ENCODE measurements around the gene SCAF4.
A peak's percentile ranks its signal among the peaks of the same experiment; 100 is the strongest.
"Not testable (repeated sequence)": the region's sequence is repeated elsewhere in the genome, so short reads cannot be mapped to it uniquely, and the experiment has no call there.

Gene SCAF4

DNA sequence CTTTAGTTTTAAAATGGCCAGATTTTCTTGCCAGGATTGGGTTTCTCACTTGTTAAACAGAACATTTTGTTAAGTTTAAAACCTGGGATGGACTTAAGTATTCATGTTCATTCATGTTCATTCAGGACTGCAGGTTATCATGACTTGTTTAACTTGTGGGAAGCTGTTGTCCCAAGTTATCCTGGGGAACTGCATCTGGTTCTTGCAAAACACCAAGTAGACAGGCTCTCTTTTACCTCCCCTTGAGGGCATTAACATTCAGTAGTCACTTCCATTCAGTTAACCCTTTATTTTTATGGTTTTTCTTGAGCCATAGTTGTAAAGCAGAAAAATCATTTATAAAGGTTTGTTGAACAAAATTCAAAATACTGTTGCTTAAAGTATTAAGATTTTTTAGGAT, 64.3 kb downstream of the SCAF4 start:
- DNase-seq, result no peak

DNA sequence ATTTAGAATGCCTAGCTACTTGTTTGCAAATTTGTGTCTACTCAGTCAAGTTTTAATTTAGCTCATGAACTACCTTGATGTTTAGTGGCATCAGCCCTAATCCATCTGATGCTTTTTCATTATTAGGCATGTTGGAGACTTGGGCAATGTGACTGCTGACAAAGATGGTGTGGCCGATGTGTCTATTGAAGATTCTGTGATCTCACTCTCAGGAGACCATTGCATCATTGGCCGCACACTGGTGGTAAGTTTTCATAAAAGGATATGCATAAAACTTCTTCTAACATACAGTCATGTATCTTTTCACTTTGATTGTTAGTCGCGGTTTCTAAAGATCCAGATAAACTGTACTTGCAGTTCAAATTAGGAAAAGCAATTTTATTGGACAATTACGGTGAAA, 64.8 kb downstream of the SCAF4 start:
- DNase-seq, result no peak

DNA sequence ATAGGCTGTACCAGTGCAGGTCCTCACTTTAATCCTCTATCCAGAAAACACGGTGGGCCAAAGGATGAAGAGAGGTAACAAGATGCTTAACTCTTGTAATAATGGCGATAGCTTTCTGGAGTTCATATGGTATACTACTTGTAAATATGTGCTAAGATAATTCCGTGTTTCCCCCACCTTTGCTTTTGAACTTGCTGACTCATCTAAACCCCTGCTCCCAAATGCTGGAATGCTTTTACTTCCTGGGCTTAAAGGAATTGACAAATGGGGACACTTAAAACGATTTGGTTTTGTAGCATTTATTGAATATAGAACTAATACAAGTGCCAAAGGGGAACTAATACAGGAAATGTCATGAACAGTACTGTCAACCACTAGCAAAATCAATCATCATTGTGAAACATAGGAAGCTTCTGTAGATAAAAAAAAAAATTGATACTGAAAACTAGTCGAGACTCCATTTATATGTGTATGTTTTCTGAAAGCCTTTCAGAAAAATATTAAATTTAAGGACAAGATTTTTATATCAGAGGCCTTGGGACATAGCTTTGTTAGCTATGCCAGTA, 65.4 kb downstream of the SCAF4 start:
- DNase-seq, result no peak

DNA sequence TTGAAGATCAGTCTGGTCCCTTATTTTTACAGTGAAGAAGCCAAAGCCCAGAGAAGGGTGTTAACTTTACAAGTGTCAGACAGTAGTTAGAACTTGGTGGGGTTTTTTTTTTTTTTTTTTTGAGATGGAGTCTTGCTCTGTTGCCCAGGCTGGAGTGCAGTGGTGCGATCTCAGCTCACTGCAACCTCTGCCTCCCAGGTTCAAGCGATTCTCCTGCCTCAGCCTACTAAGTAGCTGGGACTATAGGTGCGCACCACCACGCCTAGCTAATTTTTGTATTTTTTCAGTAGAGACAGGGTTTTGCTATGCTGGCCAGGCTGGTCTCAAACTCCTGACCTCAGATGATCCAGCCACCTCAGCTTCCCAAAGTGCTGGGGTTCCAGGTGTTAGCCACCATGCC, 66.0 kb downstream of the SCAF4 start:
- not testable (repeated sequence) for DNase-seq

DNA sequence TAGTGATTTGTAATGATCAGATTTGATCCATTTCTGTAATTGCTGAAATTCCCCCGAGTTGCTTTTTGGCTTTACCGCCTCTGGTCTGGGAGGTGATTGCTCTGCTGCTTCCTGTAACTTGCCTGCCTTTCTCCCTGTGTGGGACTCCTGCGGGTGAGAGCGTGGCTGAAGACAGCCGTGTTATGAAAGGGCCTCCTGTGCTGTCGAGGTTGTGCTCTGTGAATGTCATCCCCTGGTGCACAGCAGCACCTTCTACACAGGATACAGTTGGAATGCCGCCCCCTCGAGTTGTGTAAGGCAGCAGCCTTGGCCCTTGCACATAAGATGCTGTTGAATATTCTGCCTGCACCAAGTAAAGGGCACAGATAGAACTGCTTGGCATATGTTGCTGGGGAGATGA, 66.5 kb downstream of the SCAF4 start:
- DNase-seq, result peak; percentile 31

DNA sequence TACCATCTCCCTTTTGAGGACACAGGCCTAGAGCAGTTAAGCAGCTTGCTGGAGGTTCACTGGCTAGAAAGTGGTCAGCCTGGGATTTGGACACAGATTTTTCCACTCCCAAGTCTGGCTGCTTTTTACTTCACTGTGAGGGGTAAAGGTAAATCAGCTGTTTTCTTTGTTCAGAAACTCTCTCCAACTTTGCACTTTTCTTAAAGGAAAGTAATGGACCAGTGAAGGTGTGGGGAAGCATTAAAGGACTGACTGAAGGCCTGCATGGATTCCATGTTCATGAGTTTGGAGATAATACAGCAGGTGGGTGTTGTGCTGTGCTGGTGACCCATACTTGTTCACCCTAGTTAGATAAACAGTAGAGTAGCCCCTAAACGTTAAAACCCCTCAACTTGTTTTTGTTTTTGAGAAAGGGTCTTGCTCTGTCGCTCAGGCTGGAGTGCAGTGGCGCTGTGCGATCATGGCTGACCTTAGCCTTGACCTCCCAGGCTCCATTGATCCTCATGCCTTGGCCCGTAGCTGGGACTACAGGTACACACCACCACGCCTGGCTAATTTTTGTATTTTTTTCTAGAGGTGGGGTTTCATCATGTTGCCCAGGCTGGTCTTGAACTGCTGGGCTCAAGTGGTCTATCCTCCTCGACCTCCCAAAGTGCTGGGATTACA, 68.2 kb downstream of the SCAF4 start:
- DNase-seq, result no peak

DNA sequence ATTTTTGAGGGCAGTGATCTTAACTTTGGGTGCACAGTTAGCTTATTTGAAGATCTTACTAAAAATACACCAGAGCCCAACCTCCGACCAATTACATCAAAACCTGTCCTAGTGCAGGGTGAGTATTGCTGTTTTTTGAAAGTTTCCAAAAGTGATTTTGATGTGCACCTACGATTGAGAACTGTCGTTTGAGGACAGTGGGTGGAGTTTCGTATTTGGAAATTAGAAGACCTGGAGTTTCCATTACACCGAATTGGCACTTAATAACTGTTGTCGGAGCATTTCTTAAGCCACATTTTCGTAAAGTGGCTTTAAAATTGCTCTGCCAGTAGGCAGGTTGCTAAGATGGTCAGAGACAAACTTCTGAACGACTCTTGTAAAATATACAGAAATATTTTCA, 71.3 kb downstream of the SCAF4 start:
- DNase-seq, result peak; percentile 12

DNA sequence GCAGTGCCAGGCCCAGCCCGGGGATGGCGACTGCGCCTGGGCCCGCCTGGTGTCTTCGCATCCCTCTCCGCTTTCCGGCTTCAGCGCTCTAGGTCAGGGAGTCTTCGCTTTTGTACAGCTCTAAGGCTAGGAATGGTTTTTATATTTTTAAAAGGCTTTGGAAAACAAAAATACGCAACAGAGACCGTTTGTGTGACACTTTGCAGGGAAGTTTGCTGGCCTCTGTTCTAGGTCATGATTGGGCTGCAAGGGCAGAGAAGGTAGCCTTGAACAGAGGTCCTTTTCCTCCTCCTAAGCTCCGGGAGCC, 71.7 kb downstream of the SCAF4 start:
- no peak for DNase-seq

DNA sequence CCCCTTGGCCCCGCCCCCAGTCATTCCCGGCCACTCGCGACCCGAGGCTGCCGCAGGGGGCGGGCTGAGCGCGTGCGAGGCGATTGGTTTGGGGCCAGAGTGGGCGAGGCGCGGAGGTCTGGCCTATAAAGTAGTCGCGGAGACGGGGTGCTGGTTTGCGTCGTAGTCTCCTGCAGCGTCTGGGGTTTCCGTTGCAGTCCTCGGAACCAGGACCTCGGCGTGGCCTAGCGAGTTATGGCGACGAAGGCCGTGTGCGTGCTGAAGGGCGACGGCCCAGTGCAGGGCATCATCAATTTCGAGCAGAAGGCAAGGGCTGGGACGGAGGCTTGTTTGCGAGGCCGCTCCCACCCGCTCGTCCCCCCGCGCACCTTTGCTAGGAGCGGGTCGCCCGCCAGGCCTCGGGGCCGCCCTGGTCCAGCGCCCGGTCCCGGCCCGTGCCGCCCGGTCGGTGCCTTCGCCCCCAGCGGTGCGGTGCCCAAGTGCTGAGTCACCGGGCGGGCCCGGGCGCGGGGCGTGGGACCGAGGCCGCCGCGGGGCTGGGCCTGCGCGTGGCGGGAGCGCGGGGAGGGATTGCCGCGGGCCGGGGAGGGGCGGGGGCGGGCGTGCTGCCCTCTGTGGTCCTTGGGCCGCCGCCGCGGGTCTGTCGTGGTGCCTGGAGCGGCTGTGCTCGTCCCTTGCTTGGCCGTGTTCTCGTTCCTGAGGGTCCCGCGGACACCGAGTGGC, 72.2 kb downstream of the SCAF4 start, which contains the start of gene SOD1:
Gene SOD1 (plus strand): TSS at position 158 of the 723 bp plus-strand sequence. CDS start 77 bp downstream, at position 235.
- DNase-seq, result peak; percentile 97

DNA sequence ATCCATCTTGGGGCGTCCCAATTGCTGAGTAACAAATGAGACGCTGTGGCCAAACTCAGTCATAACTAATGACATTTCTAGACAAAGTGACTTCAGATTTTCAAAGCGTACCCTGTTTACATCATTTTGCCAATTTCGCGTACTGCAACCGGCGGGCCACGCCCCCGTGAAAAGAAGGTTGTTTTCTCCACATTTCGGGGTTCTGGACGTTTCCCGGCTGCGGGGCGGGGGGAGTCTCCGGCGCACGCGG, 72.7 kb downstream of the SCAF4 start:
- no peak for DNase-seq

DNA sequence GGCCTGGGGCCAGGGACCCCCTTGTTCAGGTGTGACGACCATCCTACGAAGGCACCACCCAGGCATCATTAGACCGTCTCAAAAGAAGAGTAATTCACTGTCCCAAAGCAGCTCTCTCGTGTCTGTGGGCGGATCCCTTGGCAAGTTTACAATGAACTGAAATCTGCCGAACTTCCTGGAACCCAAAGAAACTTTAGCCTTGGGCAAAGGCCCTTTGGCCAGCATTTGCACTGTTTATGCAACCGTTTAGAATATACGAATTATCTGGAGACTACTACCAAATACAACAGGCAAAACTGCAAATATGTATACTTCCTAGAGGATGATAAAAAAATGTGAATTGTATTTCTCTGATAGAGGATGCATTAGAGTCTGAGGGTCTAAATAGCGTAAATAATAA, 73.9 kb downstream of the SCAF4 start:
- no peak for DNase-seq

DNA sequence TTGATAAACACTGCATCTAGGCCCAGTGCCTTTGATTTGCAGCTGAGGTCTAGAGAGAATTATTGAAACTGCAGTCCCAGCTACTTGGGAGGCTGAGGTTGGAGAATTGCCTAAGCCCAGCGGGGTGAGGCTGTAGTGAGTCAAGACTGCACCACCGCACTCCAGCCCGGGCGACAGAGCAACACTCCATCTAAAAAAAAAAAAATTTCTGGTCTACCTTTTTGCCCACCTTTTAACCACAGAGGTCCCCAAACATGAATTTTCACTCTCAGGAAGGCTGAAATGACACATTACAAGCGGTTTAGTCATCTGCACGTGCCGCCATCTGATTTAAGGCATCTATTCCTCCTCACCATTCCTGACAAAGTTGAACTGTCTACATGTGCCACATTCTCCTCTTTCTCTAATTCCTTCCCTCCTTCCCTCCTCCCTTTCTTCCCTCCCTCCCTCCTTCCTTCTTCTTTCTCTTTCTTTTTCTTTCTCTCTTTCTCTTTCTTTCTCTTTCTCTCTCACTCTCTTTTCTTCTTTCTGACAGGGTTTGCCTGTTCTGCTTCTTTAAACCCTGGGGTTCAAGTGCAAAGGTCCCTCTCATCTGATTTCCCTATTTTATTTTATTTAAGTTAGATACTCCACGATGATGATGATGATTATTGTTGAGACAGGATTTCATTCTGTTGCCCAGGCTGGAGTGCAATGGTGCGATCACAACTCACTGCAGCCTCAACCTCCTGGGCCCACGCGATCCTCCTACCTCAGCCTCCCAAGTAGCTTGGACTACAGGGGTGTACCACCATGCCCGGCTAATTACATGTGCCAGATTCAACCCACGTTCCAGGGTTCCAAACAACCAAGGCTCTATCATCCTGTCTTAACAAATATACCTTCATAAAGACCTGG, 75.5 kb downstream of the SCAF4 start:
- no peak for DNase-seq

DNA sequence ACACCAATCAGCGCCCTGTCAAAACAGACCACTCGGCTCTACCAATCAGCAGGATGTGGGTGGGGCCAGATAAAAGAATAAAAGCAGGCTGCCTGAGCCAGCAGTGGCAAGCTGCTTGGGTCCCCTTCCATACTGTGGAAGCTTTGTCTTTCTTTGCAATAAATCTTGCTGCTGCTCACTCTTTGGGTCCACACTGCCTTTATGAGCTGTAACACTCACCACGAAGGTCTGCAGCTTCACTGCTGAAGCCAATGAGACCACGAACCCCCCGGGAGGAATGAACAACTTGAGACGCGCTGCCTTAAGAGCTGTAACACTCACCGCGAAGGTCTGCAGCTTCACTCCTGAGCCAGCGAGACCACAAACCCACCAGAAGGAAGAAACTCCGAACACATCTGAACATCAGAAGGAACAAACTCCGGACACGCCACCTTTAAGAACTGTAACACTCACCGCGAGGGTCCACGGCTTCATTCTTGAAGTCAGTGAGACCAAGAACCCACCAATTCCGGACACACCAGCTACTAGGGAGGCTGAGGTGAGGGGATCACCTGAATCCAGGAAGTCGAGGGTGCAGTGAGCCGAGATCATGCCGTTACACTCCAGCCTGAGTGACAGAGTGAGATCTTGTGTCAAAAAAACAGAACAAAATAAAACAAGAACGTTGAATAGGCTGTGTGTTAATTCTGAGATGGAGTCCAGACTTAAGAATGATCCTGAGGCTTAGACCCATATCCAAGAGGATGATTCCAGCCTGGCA, 76.9 kb downstream of the SCAF4 start:
- DNase-seq, result peak; percentile 45

DNA sequence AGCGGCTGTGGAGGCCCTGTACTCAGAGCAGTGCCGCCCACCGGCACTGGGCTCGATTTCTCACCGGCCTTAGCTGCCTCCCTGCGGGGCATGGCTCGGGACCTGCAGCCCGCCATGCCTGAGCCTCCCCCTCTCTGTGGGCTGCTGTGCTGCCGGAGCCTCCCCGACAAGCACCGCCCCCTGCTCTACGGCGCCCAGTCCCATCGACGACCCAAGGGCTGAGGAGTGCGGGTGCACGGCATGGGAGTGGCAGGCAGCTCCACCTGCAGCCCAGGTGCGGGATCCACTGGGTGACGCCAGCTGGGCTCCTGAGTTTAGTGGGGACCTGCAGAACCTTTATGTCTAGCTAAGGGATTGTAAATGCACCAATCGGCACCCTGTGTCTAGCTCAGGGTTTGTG, 77.6 kb downstream of the SCAF4 start:
- DNase-seq, result no peak

DNA sequence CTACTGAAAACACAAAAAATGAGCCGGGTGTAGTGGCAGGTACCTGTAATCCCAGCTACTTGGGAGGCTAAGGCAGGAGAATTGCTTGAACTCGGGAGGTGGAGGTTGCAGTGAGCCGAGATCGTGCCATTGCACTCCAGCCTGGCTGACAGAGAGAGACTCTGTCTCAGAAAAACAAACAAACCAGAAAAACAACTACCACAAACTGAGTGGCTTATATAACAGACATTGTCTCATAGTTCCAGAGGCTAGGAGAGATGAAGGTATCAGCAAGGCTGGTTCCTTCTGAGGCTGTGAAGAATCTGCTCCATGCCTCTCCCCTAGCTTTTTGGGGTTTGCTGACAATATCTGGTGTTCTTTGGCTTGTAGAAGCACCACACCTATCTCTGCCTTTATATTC, 80.4 kb downstream of the SCAF4 start:
- DNase-seq, result not testable (repeated sequence)

DNA sequence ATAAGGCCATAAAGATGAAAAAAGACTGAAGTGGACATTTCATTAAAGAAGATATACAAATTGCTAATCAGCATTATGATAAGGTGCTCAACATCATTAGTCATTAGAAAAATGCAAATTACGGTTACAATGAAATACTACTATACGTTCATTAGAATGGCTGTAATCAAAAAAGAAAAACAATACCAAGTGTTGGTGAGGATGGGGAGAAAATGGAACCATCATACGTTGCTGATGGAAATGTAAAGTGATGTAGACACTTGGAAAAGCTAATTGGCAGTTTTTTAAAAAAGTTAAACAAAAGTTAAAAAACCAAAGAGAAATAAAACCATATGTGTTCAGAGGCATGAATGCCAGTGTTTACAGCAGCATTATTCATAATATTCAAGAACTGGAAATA, 81.0 kb downstream of the SCAF4 start:
- no peak for DNase-seq

DNA sequence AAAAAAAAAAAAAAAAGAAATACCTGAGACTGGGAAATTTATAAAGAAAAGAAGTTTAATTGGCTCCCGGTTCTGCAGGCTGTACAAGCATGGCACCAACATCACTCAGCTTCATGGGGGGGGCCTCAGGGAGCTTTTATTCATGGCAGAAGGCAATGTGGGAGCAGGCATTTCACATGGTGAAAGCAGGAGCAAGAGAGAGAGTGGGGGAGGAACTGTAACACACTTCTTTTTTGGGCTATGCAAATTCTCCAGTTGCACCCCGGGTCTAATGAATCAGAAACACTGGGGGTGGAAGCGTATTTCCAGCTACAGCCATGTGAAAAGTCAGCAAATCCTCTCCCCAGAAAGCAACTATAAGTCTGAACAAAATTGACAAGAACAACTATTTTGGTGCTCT, 84.3 kb downstream of the SCAF4 start:
- no peak for DNase-seq

DNA sequence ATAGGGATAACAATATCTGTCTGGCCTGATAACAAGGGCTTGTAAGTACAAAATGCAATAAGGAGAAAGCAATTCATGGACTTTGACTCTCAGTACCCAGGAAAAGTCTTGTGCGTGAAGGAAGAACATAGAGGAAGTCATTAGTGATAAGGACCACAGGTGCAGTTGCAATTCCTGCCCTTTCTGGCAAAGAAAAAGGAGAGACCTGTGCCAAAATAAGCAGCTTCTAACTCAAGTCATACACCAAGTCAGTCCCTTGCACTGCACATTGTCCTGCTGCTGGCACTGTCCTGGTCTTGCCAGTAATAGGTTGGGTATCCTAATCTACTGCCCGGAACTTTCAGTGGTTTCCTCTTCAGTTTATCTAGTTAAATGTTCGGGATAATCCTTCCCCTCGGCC, 87.3 kb downstream of the SCAF4 start:
- DNase-seq, result no peak

DNA sequence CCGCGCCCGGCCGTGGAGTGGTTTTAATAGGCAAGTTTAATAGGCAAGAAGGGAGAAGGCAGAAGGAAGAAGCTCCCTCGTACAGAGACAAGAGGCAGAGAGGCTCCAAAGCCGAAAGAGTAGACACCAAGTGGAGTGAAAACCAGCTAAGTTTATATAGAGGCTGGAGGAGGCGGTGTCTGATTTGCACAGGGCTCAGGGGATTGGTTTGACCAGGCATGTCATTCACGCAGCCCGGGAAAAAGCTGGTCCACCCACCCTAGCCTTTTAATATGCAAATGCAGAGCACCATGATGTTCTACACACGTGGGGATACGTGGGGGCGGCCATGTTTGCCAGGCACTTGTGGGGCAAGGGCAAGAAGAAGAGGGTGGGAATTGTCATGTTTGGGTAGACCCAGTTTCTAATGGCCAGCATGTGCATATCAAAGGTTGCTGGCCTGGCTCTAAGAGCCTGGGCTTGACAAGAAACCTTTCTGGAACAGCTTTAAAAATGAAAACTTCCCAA, 90.4 kb downstream of the SCAF4 start:
- DNase-seq, result no peak

DNA sequence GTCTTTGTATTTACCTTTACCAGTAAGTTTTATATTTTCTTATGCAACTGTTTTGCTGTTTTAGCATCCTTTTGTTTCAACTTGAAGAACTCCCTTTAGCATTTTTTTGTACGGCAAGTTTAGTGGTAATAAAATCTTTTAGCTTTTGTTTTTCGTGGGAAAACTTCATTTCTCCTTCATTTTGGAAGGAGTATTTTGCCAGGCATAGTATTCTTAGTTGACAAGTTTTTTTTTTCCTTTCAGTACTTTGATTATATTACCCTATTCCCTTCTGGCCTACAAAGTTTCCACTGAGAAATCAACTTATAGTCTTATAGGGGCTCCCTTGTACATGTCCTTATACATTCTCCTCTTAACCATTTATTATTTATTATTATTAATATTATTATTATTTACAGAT, 95.0 kb downstream of the SCAF4 start:
- DNase-seq, result no peak

DNA sequence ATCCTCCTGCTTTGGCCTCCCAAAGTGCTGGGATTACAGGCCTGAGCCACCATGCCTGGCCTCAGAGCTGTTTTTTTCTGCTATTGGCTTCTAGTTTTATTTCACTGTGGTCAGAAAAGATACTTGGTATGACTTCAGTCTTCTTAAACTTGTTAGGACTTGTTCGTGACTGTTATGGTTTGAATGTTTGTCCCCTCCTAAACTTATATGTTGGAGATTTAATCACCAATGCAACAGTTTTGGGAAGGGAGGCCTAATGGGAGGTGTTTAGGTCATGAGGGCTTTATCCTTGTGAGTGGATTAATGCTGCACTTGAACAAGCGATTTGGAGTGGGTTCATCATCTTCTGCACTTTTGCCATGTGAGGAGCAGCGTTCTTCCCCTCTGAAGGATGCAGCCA, 96.9 kb downstream of the SCAF4 start:
- DNase-seq, result no peak

DNA sequence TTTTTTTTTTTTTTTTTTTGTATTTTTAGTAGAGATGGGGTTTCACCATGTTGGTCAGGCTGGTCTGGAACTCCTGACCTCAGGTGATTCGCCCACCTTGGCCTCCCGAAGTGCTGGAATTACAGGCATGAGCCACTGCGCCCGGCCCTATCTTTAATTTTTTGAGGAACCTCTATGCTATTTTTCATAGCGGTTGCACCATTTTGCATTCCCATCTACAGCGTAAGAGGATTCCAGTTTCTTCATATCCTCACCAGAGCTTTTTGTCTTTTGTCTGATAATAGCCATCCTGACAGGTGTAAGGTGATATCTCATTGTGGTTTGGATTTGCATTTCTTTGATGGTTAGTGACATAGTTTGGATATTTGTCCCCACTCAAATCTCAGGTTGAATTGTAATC, 100.0 kb downstream of the SCAF4 start:
- not testable (repeated sequence) for DNase-seq

Data from CD4-positive, alpha-beta T cell treated with Interleukin-12 subunit alpha and Interleukin-12 subunit beta, for 1 hour (primary cell).